ENCODE results near the gene PSAP. TPM values are rescaled to one million over a fixed set of nuclear protein-coding genes. Genes with fewer than 3 reads are reported as not detected.
"Not testable (repeated sequence)": the region's sequence is repeated elsewhere in the genome, so short reads cannot be mapped to it uniquely, and the experiment has no call there.

Gene PSAP
- total RNA-seq, 1 experiment from 2014 or later: 336 TPM

GRCh38 chr10:71852355-71852937, 1.4 kb upstream of the PSAP start:
- Histone ChIP-seq H2BK12ac (ENCODE audit: insufficient read length, low read depth, low read length) (no peak overlapping the region), H3K4ac (ENCODE audit: low read depth, low read length) (no peak overlapping the region), H2AFZ (ENCODE audit: low read length) (no peak overlapping the region), H3K9me3 (ENCODE audit: control insufficient read depth, low read depth, low read length) (no peaks in the 10 kb centered on the region), H3K27me3 (ENCODE audit: insufficient read depth, low read length) (no peaks in the 10 kb centered on the region), H2BK5ac (ENCODE audit: insufficient read length, low read length) (no peak overlapping the region), H3K79me1 (ENCODE audit: insufficient read depth, low read depth, low read length, poor library complexity, severe bottlenecking) (no peaks in the 10 kb centered on the region), H2BK15ac (ENCODE audit: low read depth, low read length) (0 out of 2 replicates have a peak overlapping the region, but pooled peaks have one; percentile 20), H4K8ac (replicated peaks; ENCODE audit: insufficient read length, low read depth, low read length) (no peak overlapping the region), H3K23me2 (ENCODE audit: insufficient read length, low read depth, low read length, poor library complexity, severe bottlenecking) (no peaks in the 10 kb centered on the region), H3K56ac (ENCODE audit: insufficient read length, low read depth, low read length) (no peak overlapping the region), H3K18ac (ENCODE audit: insufficient read length, low read depth, low read length) (no peak overlapping the region), H2BK20ac (ENCODE audit: low read depth, low read length, poor library complexity, severe bottlenecking) (no peak overlapping the region), H4K91ac (ENCODE audit: insufficient read length, low read depth, low read length) (peak overlapping the region; percentile 38), H2BK120ac (ENCODE audit: low read depth, low read length, poor library complexity, severe bottlenecking) (no peak overlapping the region), H4K5ac (ENCODE audit: insufficient read length, low read depth, low read length) (no peak overlapping the region), H4K20me1 (ENCODE audit: control insufficient read depth, insufficient read depth, insufficient read length) (no peaks in the 10 kb centered on the region), H3K4me2 (ENCODE audit: insufficient read depth, insufficient read length, low read length) (no peak overlapping the region), H3T11ph (ENCODE audit: low read length) (no peak overlapping the region), H3K9ac (ENCODE audit: extremely low read depth, insufficient read length, low read length) (no peak overlapping the region), H3K79me2 (ENCODE audit: insufficient read depth, low read length) (peaks cover 24% of the 10 kb centered on the region), H3K23ac (ENCODE audit: insufficient read length, low read depth, low read length) (no peak overlapping the region), H3K14ac (ENCODE audit: insufficient read depth, low read length) (no peak overlapping the region), H2AK5ac (ENCODE audit: insufficient read length, low read length) (no peak overlapping the region), H3K4me1 (ENCODE audit: insufficient read depth, low read length) (peaks cover 7% of the 10 kb centered on the region; the same call in 1 of the 2 replicates), H3K27ac (ENCODE audit: insufficient read length, low read depth, low read length) (no peak overlapping the region)
- Mint-ChIP-seq H3K36me3 (ENCODE audit: insufficient read depth in 1 of 3, low read depth in 3 of 3) (peaks cover 0 to 13% (median 0%) of the 10 kb centered on the region in 3 experiments; a peak in 3 of 7 replicates), H3K4me3 (no peak overlapping the region), H3K27ac (peak overlapping the region in 1 of 3 experiments; percentile 84; a peak in 2 of 7 replicates), H3K4me1 (peaks cover 20 to 32% of the 10 kb centered on the region in 2 experiments), H3K27me3 (ENCODE audit: low read depth) (no peaks in the 10 kb centered on the region), H3K9me3 (no peaks in the 10 kb centered on the region; a peak in 1 of 5 replicates)
- no peak for TF ChIP-seq CTCF (conservative IDR thresholded peaks at IDR 0.05)
- DNase-seq: no peak
- WGBS (ENCODE audit: extremely low coverage, insufficient read length, low lambda C conversion rate): no CpG with 5 or more reads among the region's 11 CpGs

- not testable (repeated sequence) for H3K4me2 ChIP-seq (ENCODE audit: insufficient read depth, insufficient read length, low read length); H4K91ac ChIP-seq (ENCODE audit: insufficient read length, low read depth, low read length); H3K9ac ChIP-seq (ENCODE audit: extremely low read depth, insufficient read length, low read length); H4K8ac ChIP-seq (replicated peaks; ENCODE audit: insufficient read length, low read depth, low read length); H3K4ac ChIP-seq (ENCODE audit: low read depth, low read length); H3K14ac ChIP-seq (ENCODE audit: insufficient read depth, low read length); H2BK12ac ChIP-seq (ENCODE audit: insufficient read length, low read depth, low read length); H3K23ac ChIP-seq (ENCODE audit: insufficient read length, low read depth, low read length); H2AK5ac ChIP-seq (ENCODE audit: insufficient read length, low read length); H3K9me3 Mint-ChIP-seq; H4K20me1 ChIP-seq (ENCODE audit: control insufficient read depth, insufficient read depth, insufficient read length); H3K9me3 ChIP-seq (ENCODE audit: control insufficient read depth, low read depth, low read length); H3K27me3 Mint-ChIP-seq (ENCODE audit: low read depth); H2BK5ac ChIP-seq (ENCODE audit: insufficient read length, low read length); H3T11ph ChIP-seq (ENCODE audit: low read length); H2AFZ ChIP-seq (ENCODE audit: low read length); H2BK15ac ChIP-seq (ENCODE audit: low read depth, low read length); H3K27me3 ChIP-seq (ENCODE audit: insufficient read depth, low read length); DNase-seq; H2BK20ac ChIP-seq (ENCODE audit: low read depth, low read length, poor library complexity, severe bottlenecking); H3K4me1 ChIP-seq (ENCODE audit: insufficient read depth, low read length); H3K79me1 ChIP-seq (ENCODE audit: insufficient read depth, low read depth, low read length, poor library complexity, severe bottlenecking); H4K5ac ChIP-seq (ENCODE audit: insufficient read length, low read depth, low read length); H3K27ac ChIP-seq (ENCODE audit: insufficient read length, low read depth, low read length); H2BK120ac ChIP-seq (ENCODE audit: low read depth, low read length, poor library complexity, severe bottlenecking); H3K56ac ChIP-seq (ENCODE audit: insufficient read length, low read depth, low read length); H3K23me2 ChIP-seq (ENCODE audit: insufficient read length, low read depth, low read length, poor library complexity, severe bottlenecking); H3K18ac ChIP-seq (ENCODE audit: insufficient read length, low read depth, low read length)
- peaks cover 0 to 13% (median 0%) of the 10 kb centered on the region in 3 experiments; a peak in 3 of 7 replicates for H3K36me3 Mint-ChIP-seq (ENCODE audit: insufficient read depth in 1 of 3, low read depth in 3 of 3)
- peak overlapping the region; percentile 89 to 98 for H3K4me3 Mint-ChIP-seq
- peak overlapping the region; percentile 16 to 77 (median 72); a peak in 4 of 7 replicates for H3K27ac Mint-ChIP-seq
- WGBS (ENCODE audit: extremely low coverage, insufficient read length, low lambda C conversion rate): no CpG with 5 or more reads among the region's 20 CpGs
- H3K79me2 ChIP-seq (ENCODE audit: insufficient read depth, low read length): peaks cover 31% of the 10 kb centered on the region
- H3K4me1 Mint-ChIP-seq: peaks cover 20 to 32% of the 10 kb centered on the region in 2 experiments
Observed at GRCh38 chr10:71851465-71852095, 529 bp upstream of the PSAP start.

All from H9 (cell line).